Muscle of leg (tissue), 16 donors: ENCODE results near the gene HSP90AA1. TPM values are rescaled to one million over a fixed set of nuclear protein-coding genes. Genes with fewer than 3 reads are reported as not detected.
"Not testable (repeated sequence)": the region's sequence is repeated elsewhere in the genome, so short reads cannot be mapped to it uniquely, and the experiment has no call there.

Source experiments
- DNase-seq: peaks from one replicate; pipeline ENCODE4 v3.0.0; 2013
- H3K27ac ChIP-seq: one replicate; pipeline ENCODE4 v1.5.1; 2013; ENCODE audit warnings: mild to moderate bottlenecking, low read length, control low read depth
- H3K27me3 ChIP-seq: one replicate; pipeline ENCODE4 v1.6.1; 2013; ENCODE audit warnings: low read length; ENCODE audit not compliant: control insufficient read depth, insufficient read depth
- H3K36me3 ChIP-seq: one replicate; pipeline ENCODE4 v1.6.1; 2013; ENCODE audit warnings: low read length; ENCODE audit not compliant: control insufficient read depth, insufficient read depth
- H3K4me1 ChIP-seq: one replicate; pipeline ENCODE4 v1.6.1; 2013; ENCODE audit warnings: low read length; ENCODE audit not compliant: control insufficient read depth, insufficient read depth
- H3K4me3 ChIP-seq: one replicate; pipeline ENCODE4 v1.5.1; 2013; ENCODE audit warnings: low read length, control low read depth
- H3K9me3 ChIP-seq: replicated peaks from 2 replicates; pipeline ENCODE4 v1.6.1; 2013; ENCODE audit warnings: low read depth, low read length; ENCODE audit not compliant: control insufficient read depth
- WGBS: methylation state at CpG from one replicate; pipeline ENCODE4 v1.1.5; 2013; ENCODE audit warnings: missing lambda C conversion rate; ENCODE audit not compliant: insufficient coverage; 5-methylcytosine and 5-hydroxymethylcytosine counted together
- long read RNA-seq, 11 donors: transcript quantifications; one replicate each; lab custom pipeline, GENCODE V29; 2026
- polyA plus RNA-seq, 8 donors: library from polyadenylated mRNA; unstranded; fragments of 120-200 nt; gene quantifications; one replicate each; pipeline versions ENCODE4 v1.2.1 to v1.2.3, GENCODE V29; 2013; ENCODE audit warnings: inconsistent platforms in 1 of 8, low replicate concordance in 1 of 8; ENCODE audit not compliant: insufficient read length in 8 of 8, insufficient read depth in 1 of 8
- total RNA-seq: library from RNA; stranded (reverse); fragments of 120-200 nt; gene quantifications from one replicate; pipeline ENCODE4 v1.2.4, GENCODE V29; 2013

The HSP90AA1 gene
- total RNA-seq, result 115 TPM
- 100 to 1,000 TPM; 259 to 422 (median 317) TPM for polyA plus RNA-seq
- long read RNA-seq, donor 1, transcript HSP90AA1-201 (11 exons, 3,379 nt), result major isoform, 7 of 73 reads
- long read RNA-seq, donor 1, partial matches to known transcripts, result 64 of 73 reads
- long read RNA-seq, donor 1, other reads (novel, unspliced or antisense), result 0 of 73 reads
- long read RNA-seq, donor 2, partial matches to known transcripts, result 40 of 45 reads
- long read RNA-seq, donor 2, other reads (novel, unspliced or antisense), result 0 of 45 reads
- long read RNA-seq, donor 3, transcript HSP90AA1-201 (11 exons, 3,379 nt), result major isoform, 17 of 98 reads
- long read RNA-seq, donor 3, transcript HSP90AA1-205 (2 exons, 429 nt), result minor isoform, 5 of 98 reads
- long read RNA-seq, donor 3, partial matches to known transcripts, result 73 of 98 reads
- long read RNA-seq, donor 3, other reads (novel, unspliced or antisense), result 0 of 98 reads
- long read RNA-seq, donor 4, transcript HSP90AA1-205 (2 exons, 429 nt), result major isoform, 10 of 125 reads
- long read RNA-seq, donor 4, partial matches to known transcripts, result 111 of 125 reads
- long read RNA-seq, donor 4, other reads (novel, unspliced or antisense), result 0 of 125 reads
- long read RNA-seq, donor 5, transcript HSP90AA1-201 (11 exons, 3,379 nt), result major isoform, 66 of 565 reads
- long read RNA-seq, donor 5, transcript HSP90AA1-206 (2 exons, 552 nt), result minor isoform, 5 of 565 reads
- long read RNA-seq, donor 5, transcript HSP90AA1-205 (2 exons, 429 nt), result minor isoform, 13 of 565 reads
- long read RNA-seq, donor 5, partial matches to known transcripts, result 481 of 565 reads
- long read RNA-seq, donor 5, other reads (novel, unspliced or antisense), result 0 of 565 reads
- long read RNA-seq, donor 6, transcript HSP90AA1-205 (2 exons, 429 nt), result minor isoform, 8 of 438 reads
- long read RNA-seq, donor 6, transcript HSP90AA1-206 (2 exons, 552 nt), result minor isoform, 7 of 438 reads
- long read RNA-seq, donor 6, transcript HSP90AA1-201 (11 exons, 3,379 nt), result major isoform, 24 of 438 reads
- long read RNA-seq, donor 6, partial matches to known transcripts, result 399 of 438 reads
- long read RNA-seq, donor 6, other reads (novel, unspliced or antisense), result 0 of 438 reads
- long read RNA-seq, donor 7, transcript HSP90AA1-201 (11 exons, 3,379 nt), result major isoform, 12 of 497 reads
- long read RNA-seq, donor 7, transcript HSP90AA1-205 (2 exons, 429 nt), result minor isoform, 9 of 497 reads
- long read RNA-seq, donor 7, partial matches to known transcripts, result 474 of 497 reads
- long read RNA-seq, donor 7, other reads (novel, unspliced or antisense), result 0 of 497 reads
- long read RNA-seq, donor 8, transcript HSP90AA1-201 (11 exons, 3,379 nt), result minor isoform, 8 of 304 reads
- long read RNA-seq, donor 8, transcript HSP90AA1-205 (2 exons, 429 nt), result major isoform, 16 of 304 reads
- long read RNA-seq, donor 8, partial matches to known transcripts, result 279 of 304 reads
- long read RNA-seq, donor 8, other reads (novel, unspliced or antisense), result 0 of 304 reads
- long read RNA-seq, donor 9, transcript HSP90AA1-201 (11 exons, 3,379 nt), result minor isoform, 6 of 401 reads
- long read RNA-seq, donor 9, transcript HSP90AA1-205 (2 exons, 429 nt), result major isoform, 19 of 401 reads
- long read RNA-seq, donor 9, partial matches to known transcripts, result 375 of 401 reads
- long read RNA-seq, donor 9, other reads (novel, unspliced or antisense), result 0 of 401 reads
- long read RNA-seq, donor 10, transcript HSP90AA1-201 (11 exons, 3,379 nt), result minor isoform, 8 of 537 reads
- long read RNA-seq, donor 10, transcript HSP90AA1-205 (2 exons, 429 nt), result major isoform, 19 of 537 reads
- long read RNA-seq, donor 10, partial matches to known transcripts, result 509 of 537 reads
- long read RNA-seq, donor 10, other reads (novel, unspliced or antisense), result 0 of 537 reads
- long read RNA-seq, donor 11, transcript HSP90AA1-201 (11 exons, 3,379 nt), result major isoform, 12 of 286 reads
- long read RNA-seq, donor 11, transcript HSP90AA1-205 (2 exons, 429 nt), result minor isoform, 8 of 286 reads
- long read RNA-seq, donor 11, partial matches to known transcripts, result 264 of 286 reads
- long read RNA-seq, donor 11, other reads (novel, unspliced or antisense), result 0 of 286 reads

DNA sequence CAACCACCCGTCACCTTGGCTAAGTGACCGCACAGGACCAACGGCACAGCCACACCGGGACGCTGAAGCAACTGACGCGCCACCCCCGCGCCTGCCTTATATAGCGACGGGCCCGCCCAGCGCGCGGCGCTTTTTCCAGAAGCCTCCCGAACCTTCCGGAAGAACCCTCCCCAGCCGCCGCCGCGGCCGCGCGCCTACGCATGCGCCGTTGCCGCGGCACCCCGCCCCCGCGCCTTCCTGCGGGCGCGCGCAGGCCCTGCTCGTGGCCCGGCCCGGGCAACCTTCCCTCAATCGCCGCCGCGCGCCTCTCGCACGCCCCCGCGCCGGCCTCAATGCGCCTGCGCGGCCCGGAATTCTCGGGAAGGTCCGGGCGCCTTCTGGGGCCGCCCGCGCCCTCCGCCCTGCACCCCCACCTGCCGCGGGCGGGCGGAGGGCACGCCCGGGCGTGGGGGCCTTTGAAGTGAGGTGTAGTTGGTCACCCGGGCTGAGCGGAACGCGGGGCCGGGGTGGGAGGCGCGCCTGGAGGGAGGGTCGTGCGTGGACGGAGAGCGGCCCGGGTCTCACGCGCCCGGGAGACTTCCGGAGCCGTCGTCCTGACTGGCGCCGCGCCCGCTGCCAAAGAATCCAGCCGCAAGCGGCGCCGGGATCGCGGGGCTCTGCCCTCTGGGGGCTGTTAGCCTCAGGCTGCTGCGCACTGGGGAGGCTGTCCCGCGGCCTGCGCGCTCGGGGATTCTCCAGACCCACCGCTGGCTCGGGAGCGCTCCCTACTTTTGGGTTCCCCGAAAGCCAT, at the start of gene HSP90AA1:
Gene HSP90AA1, minus strand, starts transcription at position 73 of the 790 bp plus-strand sequence. CDS start 666 bp downstream, outside the sequence.
- peak; percentile 96 for DNase-seq
- Histone ChIP-seq H3K9me3 (no peaks in the 10 kb centered on the region), H3K4me1 (peaks cover 21% of the 10 kb centered on the region), H3K36me3 (peaks cover 33% of the 10 kb centered on the region), H3K27me3 (no peaks in the 10 kb centered on the region), H3K27ac (peak within 1 kb of the TSS; percentile 99), H3K4me3 (peak within 1 kb of the TSS; percentile 72)
- WGBS, result under 1% methylated on average over 100 of the region's 106 CpGs

DNA sequence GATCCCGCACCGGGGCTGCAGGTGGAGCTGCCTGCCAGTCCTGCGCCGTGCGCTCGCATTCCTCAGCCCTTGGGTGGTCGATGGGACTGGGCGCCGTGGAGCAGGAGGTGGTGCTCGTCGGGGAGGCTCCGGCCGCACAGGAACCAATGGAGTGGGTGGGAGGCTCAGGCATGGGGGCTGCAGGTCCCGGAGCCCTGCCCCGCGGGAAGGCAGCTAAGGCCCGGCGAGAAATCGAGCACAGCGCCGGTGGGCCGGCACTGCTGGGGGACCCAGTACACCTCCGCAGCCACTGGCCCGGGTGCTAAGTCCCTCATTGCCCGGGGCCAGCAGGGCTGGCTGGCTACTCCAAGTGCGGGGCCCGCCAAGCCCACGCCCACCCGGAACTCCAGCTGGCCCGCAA, 48.6 kb upstream of the HSP90AA1 start:
- 98% methylated on average over 18 of the region's 30 CpGs for WGBS
- not testable (repeated sequence) for H3K4me3 ChIP-seq, H3K4me1 ChIP-seq, H3K27me3 ChIP-seq, H3K36me3 ChIP-seq, DNase-seq, H3K27ac ChIP-seq, H3K9me3 ChIP-seq

DNA sequence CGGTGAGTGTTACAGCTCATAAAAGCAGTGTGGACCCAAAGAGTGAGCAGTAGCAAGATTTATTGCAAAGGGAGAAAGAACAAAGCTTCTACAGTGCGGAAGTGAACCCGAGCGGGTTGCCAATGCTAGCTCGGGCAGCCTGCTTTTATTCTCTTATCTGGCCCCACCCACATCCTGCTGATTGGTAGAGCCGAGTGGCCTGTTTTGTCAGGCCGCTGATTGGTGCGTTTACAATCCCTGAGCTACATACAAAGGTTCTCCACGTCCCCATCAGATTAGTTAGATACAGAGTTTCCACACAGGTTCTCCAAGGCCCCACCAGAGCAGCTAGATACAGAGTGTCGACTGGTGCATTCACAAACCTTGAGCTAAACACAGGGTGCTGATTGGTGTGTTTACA, 47.9 kb upstream of the HSP90AA1 start:
- 58% methylated on average over 4 of the region's 10 CpGs for WGBS
- H3K27me3 ChIP-seq, DNase-seq, H3K9me3 ChIP-seq, H3K4me3 ChIP-seq, H3K27ac ChIP-seq, H3K36me3 ChIP-seq, H3K4me1 ChIP-seq: not testable (repeated sequence)

DNA sequence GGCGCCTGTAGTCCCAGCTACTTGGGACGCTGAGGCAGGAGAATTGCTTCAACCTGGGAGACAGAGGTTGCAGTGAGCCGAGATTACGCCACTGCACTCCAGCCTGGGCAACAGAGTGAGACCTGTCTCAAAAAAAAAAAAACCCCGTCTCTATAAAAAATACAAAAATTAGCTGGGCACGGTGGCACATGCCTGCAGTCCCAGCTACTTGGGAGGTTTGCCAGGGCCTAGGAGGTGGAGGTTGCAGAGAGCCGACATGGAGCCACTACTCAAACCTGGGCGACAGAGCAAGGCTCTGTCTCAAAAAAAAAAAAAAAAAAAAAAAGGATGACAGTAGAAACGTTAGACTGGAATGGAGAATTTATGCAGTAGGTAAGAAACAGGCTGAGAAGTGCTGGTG, 47.2 kb upstream of the HSP90AA1 start:
- H3K4me1 ChIP-seq, H3K9me3 ChIP-seq, H3K27me3 ChIP-seq, H3K4me3 ChIP-seq, H3K36me3 ChIP-seq, H3K27ac ChIP-seq, DNase-seq: not testable (repeated sequence)
- WGBS, result 100% methylated on average over 4 of the region's 9 CpGs

DNA sequence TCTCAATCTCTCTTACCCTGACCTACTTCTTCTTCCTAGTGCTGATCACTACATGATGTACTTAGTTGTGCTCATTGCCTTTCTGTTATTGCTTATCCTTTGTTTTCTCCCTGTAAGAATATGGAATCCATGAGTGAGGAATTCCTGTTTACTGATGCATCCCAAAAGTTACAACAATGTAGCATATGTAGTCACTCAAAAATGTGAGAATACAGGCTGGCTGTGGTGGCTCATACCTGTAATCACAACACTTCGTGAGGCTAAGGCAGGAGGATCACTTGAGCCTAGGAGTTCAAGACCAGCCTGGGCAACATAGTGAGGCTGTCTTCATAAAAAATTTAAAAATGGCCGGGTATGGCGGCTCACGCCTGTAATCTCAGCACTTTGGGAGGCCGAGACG, 44.9 kb upstream of the HSP90AA1 start:
- Histone ChIP-seq H3K4me1 (no peaks in the 10 kb centered on the region), H3K27ac (no peak overlapping the region), H3K36me3 (no peaks in the 10 kb centered on the region), H3K27me3 (no peaks in the 10 kb centered on the region), H3K9me3 (no peaks in the 10 kb centered on the region), H3K4me3 (no peak overlapping the region)
- WGBS, result 100% methylated on average over 1 of the region's 6 CpGs
- no peak for DNase-seq

DNA sequence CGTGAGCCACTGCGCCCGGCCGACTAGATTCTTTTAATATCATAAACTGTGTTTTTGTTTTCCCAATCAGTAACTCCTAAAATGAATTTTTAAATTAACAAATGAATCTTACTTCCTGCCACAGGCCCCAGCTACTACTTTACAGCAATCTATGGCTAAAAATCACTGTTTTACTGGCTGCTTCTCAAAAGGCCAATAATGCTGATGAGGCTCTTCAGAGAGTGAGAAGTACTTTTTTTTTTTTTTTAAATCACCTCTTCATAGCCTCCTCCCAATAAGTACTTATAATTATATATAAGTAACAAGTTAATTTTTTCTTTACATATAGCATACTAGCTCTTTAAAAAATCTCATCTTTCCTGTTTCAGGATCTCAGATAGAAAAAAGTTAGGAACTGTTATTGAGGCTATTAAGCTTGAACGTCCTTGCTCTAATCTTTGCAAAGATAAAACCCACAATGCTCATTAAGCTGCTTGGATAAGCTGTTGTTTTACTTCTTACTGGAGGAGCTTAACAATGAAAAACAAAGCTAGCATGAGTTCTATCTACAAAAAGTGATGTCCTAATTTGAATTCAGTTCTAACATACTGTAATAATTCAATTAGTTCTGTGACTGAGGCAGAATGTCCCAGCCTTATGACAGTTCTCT, 40.1 kb upstream of the HSP90AA1 start:
- 93% methylated on average over 4 of the region's 5 CpGs for WGBS
- H3K4me3 ChIP-seq, result no peak overlapping the region

DNA sequence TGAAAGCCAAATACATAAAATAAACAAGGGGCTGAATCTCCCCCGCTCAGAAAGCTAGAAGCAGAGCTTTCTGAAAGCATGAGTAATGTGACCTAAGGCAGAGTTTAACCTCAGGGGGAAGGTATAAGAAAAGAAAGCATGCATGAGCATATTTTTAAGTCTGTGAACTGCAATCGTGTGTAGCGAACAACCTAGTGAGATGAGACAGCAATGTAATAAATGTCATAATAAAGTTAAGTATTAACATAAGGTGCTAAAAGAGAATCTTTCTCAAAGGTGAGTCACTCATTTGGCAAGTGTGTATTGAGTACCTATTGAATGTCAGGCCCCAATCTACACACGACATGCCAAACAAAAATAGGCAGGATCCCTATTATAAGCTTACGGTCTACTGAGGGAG, 38.7 kb upstream of the HSP90AA1 start:
- no peak overlapping the region for H3K4me3 ChIP-seq
- no peak for DNase-seq

More for the DNA sequence above, 40.1 kb upstream of the HSP90AA1 start:
- H3K36me3 ChIP-seq, result no peaks in the 10 kb centered on the region
- no peaks in the 10 kb centered on the region for H3K9me3 ChIP-seq
- H3K27ac ChIP-seq, result no peak overlapping the region
- H3K4me1 ChIP-seq, result no peaks in the 10 kb centered on the region
- no peaks in the 10 kb centered on the region for H3K27me3 ChIP-seq
- no peak for DNase-seq

DNA sequence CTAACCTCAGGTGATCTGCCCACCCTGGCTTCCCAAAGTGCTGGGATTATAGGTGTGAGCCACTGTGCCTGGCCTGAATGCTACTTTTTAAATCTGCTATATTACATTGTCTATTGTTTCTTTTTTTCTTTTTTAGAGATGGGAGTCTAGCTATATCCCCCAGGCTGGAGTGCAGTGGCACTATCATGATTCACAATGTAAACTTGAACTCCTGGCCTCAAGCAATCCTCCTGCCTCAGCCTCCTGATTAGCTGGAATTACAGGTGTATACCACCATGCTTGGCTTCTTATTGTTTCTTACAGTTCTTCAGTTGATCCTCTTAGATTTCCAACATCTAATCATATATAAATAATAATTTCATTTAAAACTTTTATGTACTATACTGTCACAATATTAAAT, 37.6 kb upstream of the HSP90AA1 start:
- H3K4me3 ChIP-seq, result no peak overlapping the region
- no peaks in the 10 kb centered on the region for H3K36me3 ChIP-seq
- DNase-seq, result no peak
- no peaks in the 10 kb centered on the region for H3K9me3 ChIP-seq
- H3K27me3 ChIP-seq, result no peaks in the 10 kb centered on the region
- H3K4me1 ChIP-seq, result no peaks in the 10 kb centered on the region
- no peak overlapping the region for H3K27ac ChIP-seq

More for the DNA sequence above, 38.7 kb upstream of the HSP90AA1 start:
- H3K27me3 ChIP-seq, result no peaks in the 10 kb centered on the region
- no peak overlapping the region for H3K27ac ChIP-seq
- no peaks in the 10 kb centered on the region for H3K9me3 ChIP-seq
- H3K36me3 ChIP-seq, result no peaks in the 10 kb centered on the region
- H3K4me1 ChIP-seq, result no peaks in the 10 kb centered on the region
- WGBS, result no CpG with 5 or more reads among the region's 5 CpGs
